HEK293 (cell line): Measurements from ENCODE around the gene DIDO1.

Experiments
- CTCF ChIA-PET: fragments of 350-600 bp; formaldehyde crosslinking; extraction: SDS; loops from one replicate; lab custom pipeline; 2021; ENCODE audit warnings: antibody characterized with exemption; lab: Yijun Ruan, JAX
- POLR2A ChIA-PET: fragments of 300-600 bp; formaldehyde crosslinking; extraction: SDS; loops from one replicate; lab custom pipeline; 2020; ENCODE audit warnings: antibody characterized with exemption, inconsistent platforms; lab: Yijun Ruan, JAX
- H3K27ac ChIP-seq: fragments of 200-500 bp; sonication (Bioruptor generic); 2 replicates; pipeline ENCODE4 v1.5.1; 2014; ENCODE audit warnings: low read depth, low read length, control low read depth, inconsistent platforms; ENCODE audit errors: extremely low read depth
- H3K36me3 ChIP-seq, 2 experiments: fragments of 200-500 bp in 1 of 2; sonication (Bioruptor generic) in 1 of 2; 1 replicate in 1 of 2; 2 replicates in 1 of 2; pipeline ENCODE4 v1.5.1; 2014 to 2017; ENCODE audit warnings: inconsistent platforms in 2 of 2, low read length in 2 of 2; ENCODE audit not compliant: control insufficient read depth in 2 of 2, insufficient read depth in 1 of 2
- H3K4me1 ChIP-seq: fragments of 200-500 bp; sonication (Bioruptor generic); 2 replicates; pipeline ENCODE4 v1.5.1; 2014; ENCODE audit warnings: mild to moderate bottlenecking, low read length, inconsistent platforms; ENCODE audit not compliant: control insufficient read depth, insufficient read depth
- H3K4me3 ChIP-seq: 2 replicates; pipeline ENCODE4 v1.5.1; 2011; ENCODE audit warnings: low read depth, mild to moderate bottlenecking, control low read depth, low read length, moderate library complexity
- H3K9me3 ChIP-seq: fragments of 200-500 bp; sonication (Bioruptor generic); 2 replicates; pipeline ENCODE4 v1.5.1; 2014; ENCODE audit warnings: low read depth, low read length, inconsistent platforms; ENCODE audit not compliant: control insufficient read depth, insufficient read depth
- HOXA7 ChIP-seq: sonication (generic); formaldehyde crosslinking; IDR thresholded peaks from 2 replicates; pipeline ENCODE4 v1.8.1; 2022; ENCODE audit warnings: missing genetic modification reagents, borderline replicate concordance
- INSM2 ChIP-seq: fragments of 450-650 bp; formaldehyde crosslinking; IDR thresholded peaks from 2 replicates; pipeline ENCODE4 v1.5.1; 2016; ENCODE audit warnings: missing biosample characterization, missing genetic modification characterization
- PATZ1 ChIP-seq: fragments of 450-650 bp; formaldehyde crosslinking; IDR thresholded peaks from 2 replicates; pipeline ENCODE4 v1.5.1; 2016; ENCODE audit warnings: missing biosample characterization, missing genetic modification characterization
- PRDM1 ChIP-seq: fragments of 450-650 bp; formaldehyde crosslinking; IDR thresholded peaks from 2 replicates; pipeline ENCODE4; 2016; ENCODE audit warnings: missing biosample characterization, missing genetic modification characterization
- SCRT1 ChIP-seq: fragments of 450-650 bp; formaldehyde crosslinking; IDR thresholded peaks from 2 replicates; pipeline ENCODE4 v1.5.1; 2016; ENCODE audit warnings: missing biosample characterization, missing genetic modification characterization, borderline replicate concordance
- SCRT2 ChIP-seq: fragments of 450-650 bp; formaldehyde crosslinking; IDR thresholded peaks from 2 replicates; pipeline ENCODE4 v1.5.1; 2016; ENCODE audit warnings: missing biosample characterization, missing genetic modification characterization
- SP7 ChIP-seq: fragments of 450-650 bp; formaldehyde crosslinking; IDR thresholded peaks from 2 replicates; pipeline ENCODE4 v1.5.1; 2016; ENCODE audit warnings: missing biosample characterization, missing genetic modification characterization
- TRIM28 ChIP-seq: IDR thresholded peaks from 2 replicates; pipeline ENCODE4 v1.6.1; 2011; ENCODE audit warnings: low read length, control low read depth, borderline replicate concordance
- ZBTB17 ChIP-seq: fragments of 450-650 bp; formaldehyde crosslinking; IDR thresholded peaks from 2 replicates; pipeline ENCODE4 v1.5.1; 2016; ENCODE audit warnings: missing biosample characterization, missing genetic modification characterization
- ZBTB8A ChIP-seq: fragments of 450-650 bp; formaldehyde crosslinking; IDR thresholded peaks from 2 replicates; pipeline ENCODE4 v1.5.1; 2016; ENCODE audit warnings: missing biosample characterization, missing genetic modification characterization
- ZEB2 ChIP-seq: fragments of 450-650 bp; formaldehyde crosslinking; IDR thresholded peaks from 2 replicates; pipeline ENCODE4 v1.5.1; 2016; ENCODE audit warnings: missing biosample characterization, missing genetic modification characterization
- ZNF184 ChIP-seq: fragments of 450-650 bp; IDR thresholded peaks from 2 replicates; pipeline ENCODE4 v1.5.1; 2018; ENCODE audit warnings: missing biosample characterization, mild to moderate bottlenecking, missing genetic modification characterization
- ZNF341 ChIP-seq: fragments of 450-650 bp; formaldehyde crosslinking; IDR thresholded peaks from 2 replicates; pipeline ENCODE4; 2016; ENCODE audit warnings: low read depth, missing biosample characterization, missing genetic modification characterization
- ZNF366 ChIP-seq: fragments of 450-650 bp; formaldehyde crosslinking; conservative IDR thresholded peaks from 2 replicates; pipeline ENCODE4 v1.5.1; 2016; ENCODE audit warnings: missing biosample characterization, missing genetic modification characterization
- ZNF404 ChIP-seq: fragments of 450-650 bp; formaldehyde crosslinking; IDR thresholded peaks from 2 replicates; pipeline ENCODE4 v1.5.1; 2017; ENCODE audit warnings: missing biosample characterization, missing genetic modification characterization
- ZNF514 ChIP-seq: fragments of 450-650 bp; formaldehyde crosslinking; IDR thresholded peaks from 2 replicates; pipeline ENCODE4 v1.5.1; 2016; ENCODE audit warnings: missing biosample characterization, missing genetic modification characterization
- ZNF544 ChIP-seq: fragments of 450-650 bp; formaldehyde crosslinking; IDR thresholded peaks from 2 replicates; pipeline ENCODE4 v1.5.0; 2017; ENCODE audit warnings: missing biosample characterization, missing genetic modification characterization
- ZNF560 ChIP-seq: fragments of 450-650 bp; formaldehyde crosslinking; IDR thresholded peaks from 2 replicates; pipeline ENCODE4 v1.5.1; 2017; ENCODE audit warnings: missing biosample characterization, missing genetic modification characterization, borderline replicate concordance
- ZNF610 ChIP-seq: fragments of 450-650 bp; formaldehyde crosslinking; IDR thresholded peaks from 2 replicates; pipeline ENCODE4 v1.5.1; 2016; ENCODE audit warnings: missing biosample characterization, missing genetic modification characterization, borderline replicate concordance
- ZNF629 ChIP-seq: fragments of 450-650 bp; formaldehyde crosslinking; IDR thresholded peaks from 2 replicates; pipeline ENCODE4 v1.5.1; 2017; ENCODE audit warnings: missing biosample characterization, missing genetic modification characterization
- ZNF76 ChIP-seq: fragments of 450-650 bp; formaldehyde crosslinking; IDR thresholded peaks from 2 replicates; pipeline ENCODE4; 2016; ENCODE audit warnings: low read depth, missing biosample characterization, missing genetic modification characterization, borderline replicate concordance
- ZNF785 ChIP-seq: fragments of 450-650 bp; formaldehyde crosslinking; IDR thresholded peaks from 2 replicates; pipeline ENCODE4 v1.5.1; 2016; ENCODE audit warnings: missing biosample characterization, missing genetic modification characterization
- ZNF843 ChIP-seq: fragments of 450-650 bp; formaldehyde crosslinking; IDR thresholded peaks from 2 replicates; pipeline ENCODE4 v1.5.1; 2016; ENCODE audit warnings: missing biosample characterization, missing genetic modification characterization
- ZSCAN16 ChIP-seq: fragments of 450-650 bp; formaldehyde crosslinking; IDR thresholded peaks from 2 replicates; pipeline ENCODE4 v1.5.1; 2016; ENCODE audit warnings: missing biosample characterization, missing genetic modification characterization
- TF ChIP-seq, protein P1 (sequence below): fragments of 450-650 bp; formaldehyde crosslinking; IDR thresholded peaks from 2 replicates; pipeline ENCODE4 v1.5.1; 2016; ENCODE audit warnings: missing biosample characterization, missing genetic modification characterization
- TF ChIP-seq, protein P2 (sequence below): fragments of 450-650 bp; formaldehyde crosslinking; IDR thresholded peaks from 2 replicates; pipeline ENCODE4 v1.5.1; 2017; ENCODE audit warnings: missing biosample characterization, missing genetic modification characterization
- TF ChIP-seq, protein P3 (sequence below): fragments of 450-650 bp; formaldehyde crosslinking; IDR thresholded peaks from 2 replicates; pipeline ENCODE4 v1.5.1; 2016; ENCODE audit warnings: missing biosample characterization, missing genetic modification characterization

DIDO1 gene

GRCh38 chr20:62832951-62833391, 93.3 kb downstream of the DIDO1 start (continued):
- 0 out of 2 replicates have a peak, but pooled peaks have one; percentile 31 for TF ChIP-seq SCRT2
- TF ChIP-seq ZBTB17 (tag by site-specific recombination): 0 out of 2 replicates have a peak, but pooled peaks have one; percentile 12
- TF ChIP-seq, protein P1, sequence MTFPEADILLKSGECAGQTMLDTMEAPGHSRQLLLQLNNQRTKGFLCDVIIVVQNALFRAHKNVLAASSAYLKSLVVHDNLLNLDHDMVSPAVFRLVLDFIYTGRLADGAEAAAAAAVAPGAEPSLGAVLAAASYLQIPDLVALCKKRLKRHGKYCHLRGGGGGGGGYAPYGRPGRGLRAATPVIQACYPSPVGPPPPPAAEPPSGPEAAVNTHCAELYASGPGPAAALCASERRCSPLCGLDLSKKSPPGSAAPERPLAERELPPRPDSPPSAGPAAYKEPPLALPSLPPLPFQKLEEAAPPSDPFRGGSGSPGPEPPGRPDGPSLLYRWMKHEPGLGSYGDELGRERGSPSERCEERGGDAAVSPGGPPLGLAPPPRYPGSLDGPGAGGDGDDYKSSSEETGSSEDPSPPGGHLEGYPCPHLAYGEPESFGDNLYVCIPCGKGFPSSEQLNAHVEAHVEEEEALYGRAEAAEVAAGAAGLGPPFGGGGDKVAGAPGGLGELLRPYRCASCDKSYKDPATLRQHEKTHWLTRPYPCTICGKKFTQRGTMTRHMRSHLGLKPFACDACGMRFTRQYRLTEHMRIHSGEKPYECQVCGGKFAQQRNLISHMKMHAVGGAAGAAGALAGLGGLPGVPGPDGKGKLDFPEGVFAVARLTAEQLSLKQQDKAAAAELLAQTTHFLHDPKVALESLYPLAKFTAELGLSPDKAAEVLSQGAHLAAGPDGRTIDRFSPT (tag by site-specific recombination): peak; percentile 29; the same call in 1 of the 2 replicates
- TF ChIP-seq, all 188 proteins: peak for 7

DNA sequence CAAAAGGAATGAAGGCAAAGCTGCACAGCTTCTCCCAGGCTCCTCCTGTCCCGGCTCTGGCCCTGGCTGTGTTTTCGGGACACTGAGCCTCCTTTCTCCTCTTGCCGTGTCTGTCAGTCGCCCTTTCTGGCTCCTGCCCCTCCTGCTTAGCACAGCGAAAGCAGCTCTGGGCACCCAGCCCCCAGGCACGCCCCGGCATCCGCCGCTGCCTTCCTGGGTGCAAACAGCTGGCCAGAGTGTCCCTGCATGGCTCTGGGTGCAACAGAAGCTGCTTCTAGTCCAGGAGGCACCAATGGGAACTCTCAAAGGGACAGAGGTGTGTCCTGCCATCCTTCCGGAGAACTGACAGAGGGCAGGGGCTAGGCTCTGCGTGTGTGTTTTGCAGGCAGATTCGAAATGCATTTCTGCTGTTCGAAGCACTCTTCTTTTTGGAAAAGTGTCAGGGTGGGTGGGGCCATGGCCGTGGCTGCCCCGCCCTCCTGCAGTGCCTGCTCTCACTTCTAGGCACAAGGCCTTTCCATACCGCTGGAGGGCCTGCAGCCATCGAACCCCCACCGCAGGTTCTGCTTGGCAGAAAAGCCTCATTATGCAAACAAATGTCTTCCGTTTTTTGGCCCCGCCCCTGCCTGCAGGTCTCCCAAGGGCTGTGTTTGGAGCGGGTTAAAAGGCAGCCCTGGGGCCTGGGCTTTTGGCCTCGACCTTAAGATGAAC, 93.9 kb downstream of the DIDO1 start:
- H3K27ac ChIP-seq: no peak overlapping the region
- H3K4me3 ChIP-seq: no peak overlapping the region
- CTCF ChIA-PET: interaction anchor here (0.6 to 2.4 kb wide), 3 partner anchors 9 to 518 kb away, joined by 3 to 11 read pairs (median 4); no protein-coding TSS in a partner anchor
- no peaks in the 10 kb centered on the region; the same call in 1 of the 2 replicates for H3K4me1 ChIP-seq
- peaks cover 0 to 17% of the 10 kb centered on the region in 2 experiments; a peak in 1 of 3 replicates for H3K36me3 ChIP-seq
- no peaks in the 10 kb centered on the region for H3K9me3 ChIP-seq
- POLR2A ChIA-PET: no interaction called here
- TF ChIP-seq ZBTB17 (tag by site-specific recombination) (peak; percentile 80), ZBTB8A (tag by site-specific recombination) (no peak), INSM2 (tag by site-specific recombination) (no peak), ZNF366 (tag by site-specific recombination) (no peak; the same call in 1 of the 2 replicates), ZNF76 (no peak), ZNF785 (tag by site-specific recombination) (no peak), ZNF610 (tag by site-specific recombination) (no peak), ZNF560 (no peak), ZNF544 (tag by site-specific recombination) (no peak), PRDM1 (tag by site-specific recombination) (peak; percentile 32; the same call in 1 of the 2 replicates), PATZ1 (tag by site-specific recombination) (peak; percentile 37; the same call in 1 of the 2 replicates), ZNF629 (peak; percentile 44; the same call in 1 of the 2 replicates), ZNF404 (tag by site-specific recombination) (no peak), SP7 (tag by site-specific recombination) (no peak), ZNF341 (tag by site-specific recombination) (peak; percentile 49), SCRT1 (tag by site-specific recombination) (no peak), ZSCAN16 (tag by site-specific recombination) (no peak), ZNF184 (tag by site-specific recombination) (no peak), ZNF514 (no peak), ZEB2 (tag by site-specific recombination) (no peak), HOXA7 (no peak), TRIM28 (peak; percentile 59; the same call in 1 of the 2 replicates), ZNF843 (tag by site-specific recombination) (no peak)
- TF ChIP-seq, protein P2, sequence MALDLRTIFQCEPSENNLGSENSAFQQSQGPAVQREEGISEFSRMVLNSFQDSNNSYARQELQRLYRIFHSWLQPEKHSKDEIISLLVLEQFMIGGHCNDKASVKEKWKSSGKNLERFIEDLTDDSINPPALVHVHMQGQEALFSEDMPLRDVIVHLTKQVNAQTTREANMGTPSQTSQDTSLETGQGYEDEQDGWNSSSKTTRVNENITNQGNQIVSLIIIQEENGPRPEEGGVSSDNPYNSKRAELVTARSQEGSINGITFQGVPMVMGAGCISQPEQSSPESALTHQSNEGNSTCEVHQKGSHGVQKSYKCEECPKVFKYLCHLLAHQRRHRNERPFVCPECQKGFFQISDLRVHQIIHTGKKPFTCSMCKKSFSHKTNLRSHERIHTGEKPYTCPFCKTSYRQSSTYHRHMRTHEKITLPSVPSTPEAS (tag by site-specific recombination): no peak
- TF ChIP-seq, protein P3, sequence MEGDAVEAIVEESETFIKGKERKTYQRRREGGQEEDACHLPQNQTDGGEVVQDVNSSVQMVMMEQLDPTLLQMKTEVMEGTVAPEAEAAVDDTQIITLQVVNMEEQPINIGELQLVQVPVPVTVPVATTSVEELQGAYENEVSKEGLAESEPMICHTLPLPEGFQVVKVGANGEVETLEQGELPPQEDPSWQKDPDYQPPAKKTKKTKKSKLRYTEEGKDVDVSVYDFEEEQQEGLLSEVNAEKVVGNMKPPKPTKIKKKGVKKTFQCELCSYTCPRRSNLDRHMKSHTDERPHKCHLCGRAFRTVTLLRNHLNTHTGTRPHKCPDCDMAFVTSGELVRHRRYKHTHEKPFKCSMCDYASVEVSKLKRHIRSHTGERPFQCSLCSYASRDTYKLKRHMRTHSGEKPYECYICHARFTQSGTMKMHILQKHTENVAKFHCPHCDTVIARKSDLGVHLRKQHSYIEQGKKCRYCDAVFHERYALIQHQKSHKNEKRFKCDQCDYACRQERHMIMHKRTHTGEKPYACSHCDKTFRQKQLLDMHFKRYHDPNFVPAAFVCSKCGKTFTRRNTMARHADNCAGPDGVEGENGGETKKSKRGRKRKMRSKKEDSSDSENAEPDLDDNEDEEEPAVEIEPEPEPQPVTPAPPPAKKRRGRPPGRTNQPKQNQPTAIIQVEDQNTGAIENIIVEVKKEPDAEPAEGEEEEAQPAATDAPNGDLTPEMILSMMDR (tag by site-specific recombination): peak; percentile 27; the same call in 1 of the 2 replicates
